Measurements from ENCODE around the gene CDX4. TPM values are rescaled to one million over a fixed set of nuclear protein-coding genes. Genes with fewer than 3 reads are reported as not detected.

Gene CDX4
- total RNA-seq, 1 experiment from 2014 or later, result not detected

GRCh38 chrX:73448379-73448778 is 1.5 kb downstream of the CDX4 start:
- CTCF ChIA-PET, result no interaction called here
- POLR2A ChIA-PET (ENCODE audit: unreplicated experiment), result no interaction called here

GRCh38 chrX:73455171-73455570 is 8.3 kb downstream of the CDX4 start:
- POLR2A ChIA-PET (ENCODE audit: unreplicated experiment), result no interaction called here
- H3K4me3 ChIP-seq, result no peak overlapping the region
- DNase-seq, result no peak
- no peaks in the 10 kb centered on the region for H3F3A ChIP-seq (ENCODE audit: insufficient read depth, low read depth)
- CTCF ChIA-PET, result no interaction called here
- no peaks in the 10 kb centered on the region for H4K20me1 ChIP-seq (ENCODE audit: insufficient read depth)
- H3K79me2 ChIP-seq (ENCODE audit: low read depth), result no peaks in the 10 kb centered on the region
- intact Hi-C loops (cut with micrococcal nuclease; ENCODE audit: unreplicated experiment), result no loop called here
- H2AFZ ChIP-seq, result no peak overlapping the region
- no peaks in the 10 kb centered on the region for H3K9me2 ChIP-seq (ENCODE audit: insufficient read depth)
- BruUV-seq (replicated peaks), result no TSS peak
- H3K36me3 ChIP-seq (ENCODE audit: low read depth), result no peaks in the 10 kb centered on the region
- no peak overlapping the region for H3K4me2 ChIP-seq
- no peaks in the 10 kb centered on the region for H3K4me1 ChIP-seq (replicated peaks; ENCODE audit: insufficient read depth)
- no peak overlapping the region for H3K27ac ChIP-seq
- no peaks in the 10 kb centered on the region for H3K9me3 ChIP-seq (ENCODE audit: insufficient read depth, low read depth)
- no peak for TF ChIP-seq EZH2 (IDR thresholded peaks at IDR 0.05; ENCODE audit: low read depth)
- TF ChIP-seq CTCF (conservative IDR thresholded peaks at IDR 0.05), result no peak
- H3K27me3 ChIP-seq (ENCODE audit: insufficient read depth, low read depth), result no peaks in the 10 kb centered on the region; the same call in 1 of the 2 replicates

More at GRCh38 chrX:73448379-73448778, 1.5 kb downstream of the CDX4 start:
- Histone ChIP-seq H4K20me1 (ENCODE audit: insufficient read depth) (no peaks in the 10 kb centered on the region), H3K79me2 (ENCODE audit: low read depth) (no peaks in the 10 kb centered on the region), H2AFZ (no peak overlapping the region), H3K4me3 (no peak overlapping the region), H3K27me3 (ENCODE audit: insufficient read depth, low read depth) (peaks cover 5% of the 10 kb centered on the region), H3F3A (ENCODE audit: insufficient read depth, low read depth) (no peaks in the 10 kb centered on the region), H3K4me2 (no peak overlapping the region), H3K9me3 (ENCODE audit: insufficient read depth, low read depth) (no peaks in the 10 kb centered on the region), H3K9me2 (ENCODE audit: insufficient read depth) (no peaks in the 10 kb centered on the region), H3K4me1 (replicated peaks; ENCODE audit: insufficient read depth) (no peaks in the 10 kb centered on the region), H3K36me3 (ENCODE audit: low read depth) (no peaks in the 10 kb centered on the region), H3K27ac (no peak overlapping the region)
- no peak for DNase-seq
- BruUV-seq (replicated peaks), result no TSS peak
- TF ChIP-seq CTCF (conservative IDR thresholded peaks at IDR 0.05) (no peak), EZH2 (IDR thresholded peaks at IDR 0.05; ENCODE audit: low read depth) (no peak)
- intact Hi-C loops (cut with micrococcal nuclease; ENCODE audit: unreplicated experiment), result no loop called here

DNA sequence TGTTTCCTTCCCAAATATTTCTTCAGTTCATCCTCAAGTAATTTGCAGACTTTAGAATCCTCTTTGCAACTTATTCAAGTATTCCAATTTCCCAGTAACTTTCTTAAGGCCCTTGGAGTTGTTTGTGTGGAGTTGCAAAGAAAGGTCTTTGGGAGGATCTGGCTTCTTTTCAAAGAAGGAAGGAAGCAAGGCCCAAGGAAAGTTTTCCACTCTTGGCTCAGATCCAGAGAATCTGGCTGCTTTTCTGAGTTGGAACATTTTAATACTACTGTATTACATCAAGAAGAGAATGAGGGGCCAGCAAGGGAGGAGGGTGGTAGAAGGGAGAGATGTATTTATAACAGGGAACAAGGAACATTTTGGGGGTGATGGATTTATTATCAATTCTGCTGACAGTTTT is 10.5 kb downstream of the CDX4 start:
- no peaks in the 10 kb centered on the region for H3F3A ChIP-seq (ENCODE audit: insufficient read depth, low read depth)
- H2AFZ ChIP-seq, result no peak overlapping the region
- no peak overlapping the region for H3K27ac ChIP-seq
- TF ChIP-seq EZH2 (IDR thresholded peaks at IDR 0.05; ENCODE audit: low read depth) (no peak), CTCF (conservative IDR thresholded peaks at IDR 0.05) (no peak)
- H3K4me2 ChIP-seq, result no peak overlapping the region
- POLR2A ChIA-PET (ENCODE audit: unreplicated experiment), result no interaction called here
- H3K4me3 ChIP-seq, result no peak overlapping the region
- H3K27me3 ChIP-seq (ENCODE audit: insufficient read depth, low read depth), result no peaks in the 10 kb centered on the region; the same call in 1 of the 2 replicates
- intact Hi-C loops (cut with micrococcal nuclease; ENCODE audit: unreplicated experiment), result no loop called here
- H3K36me3 ChIP-seq (ENCODE audit: low read depth), result no peaks in the 10 kb centered on the region
- no peaks in the 10 kb centered on the region for H4K20me1 ChIP-seq (ENCODE audit: insufficient read depth)
- no peaks in the 10 kb centered on the region for H3K4me1 ChIP-seq (replicated peaks; ENCODE audit: insufficient read depth)
- no peak for DNase-seq
- CTCF ChIA-PET, result no interaction called here
- H3K9me3 ChIP-seq (ENCODE audit: insufficient read depth, low read depth), result no peaks in the 10 kb centered on the region
- no peaks in the 10 kb centered on the region for H3K9me2 ChIP-seq (ENCODE audit: insufficient read depth)
- no peaks in the 10 kb centered on the region for H3K79me2 ChIP-seq (ENCODE audit: low read depth)
- no TSS peak for BruUV-seq (replicated peaks)

Data from PC-9 (cell line).